ENCODE measurements around the gene EHF.

GRCh38 chr11:34650528-34650927 lies 29.6 kb downstream of the EHF start:
- TF ChIP-seq EP300 (IDR thresholded peaks at IDR 0.05): no peak
- no peak for TF ChIP-seq CTCF (IDR thresholded peaks at IDR 0.05)
- no peak for TF ChIP-seq POLR2A (IDR thresholded peaks at IDR 0.05)
- TF ChIP-seq POLR2AphosphoS5 (IDR thresholded peaks at IDR 0.05): no peak

Data from gastroesophageal sphincter (tissue), 3 donors.